HG02870 (cell line): ENCODE measurements around the gene SALL1.

Experiments
- ATAC-seq: cut with Tn5 transposase; IDR thresholded peaks from one replicate; pipeline ENCODE4 v1.9.1; 2021; ENCODE audit warnings: mild to moderate bottlenecking, moderate library complexity; ENCODE audit not compliant: unreplicated experiment

Gene SALL1

GRCh38 chr16:51157698-51158097 is 6.6 kb upstream of the SALL1 start:
- no peak for ATAC-seq

- no peak for ATAC-seq
These were observed 5.7 kb upstream of the SALL1 start for GRCh38 chr16:51156807-51157200.

DNA sequence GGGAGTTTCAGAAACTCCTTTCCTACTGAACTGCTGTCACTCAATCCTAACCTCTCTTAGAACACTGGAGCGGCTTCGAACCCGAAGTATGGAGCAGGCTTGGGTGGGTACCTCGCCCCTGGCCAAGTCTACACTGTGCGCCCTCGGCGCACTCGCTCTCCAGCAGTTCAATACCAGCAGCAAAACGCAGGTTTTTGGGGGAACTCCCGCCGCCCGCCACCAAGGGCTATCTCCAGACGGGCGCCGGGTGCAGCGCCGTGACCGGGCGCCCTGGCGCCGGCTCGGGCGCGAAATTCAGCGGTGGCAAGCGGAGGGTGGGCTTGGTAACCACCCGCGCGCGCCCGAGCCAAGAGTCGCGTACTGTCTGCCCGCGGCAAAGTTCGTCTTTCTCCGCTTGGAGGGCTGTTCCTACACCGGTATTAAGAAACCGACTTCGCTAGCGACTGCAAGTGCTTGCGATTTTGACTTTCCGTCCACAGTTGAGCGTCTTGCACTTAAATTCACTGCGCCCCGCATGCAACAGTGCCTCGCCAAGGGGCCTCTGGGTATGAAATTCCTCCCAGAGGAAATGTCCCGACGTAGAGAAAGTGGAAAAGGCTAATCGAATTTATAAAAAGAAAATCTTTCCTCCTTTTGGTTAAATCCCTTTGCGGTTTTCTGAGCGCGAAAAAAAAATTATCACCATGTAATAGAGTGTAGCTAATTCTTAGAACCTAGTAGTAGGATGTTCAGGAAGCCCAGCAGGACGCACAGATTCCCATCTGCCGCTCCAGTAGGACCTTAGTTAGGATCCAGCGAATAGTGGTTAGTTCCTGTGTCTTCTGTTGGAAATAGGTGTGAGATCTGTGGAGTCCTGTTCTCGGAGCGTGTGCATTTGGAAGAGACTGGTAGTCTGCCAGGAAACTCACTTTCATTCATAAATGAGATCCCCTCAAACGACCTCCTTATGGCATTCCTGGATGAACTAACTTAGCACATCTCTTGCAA is 5.0 kb upstream of the SALL1 start:
- ATAC-seq: no peak

DNA sequence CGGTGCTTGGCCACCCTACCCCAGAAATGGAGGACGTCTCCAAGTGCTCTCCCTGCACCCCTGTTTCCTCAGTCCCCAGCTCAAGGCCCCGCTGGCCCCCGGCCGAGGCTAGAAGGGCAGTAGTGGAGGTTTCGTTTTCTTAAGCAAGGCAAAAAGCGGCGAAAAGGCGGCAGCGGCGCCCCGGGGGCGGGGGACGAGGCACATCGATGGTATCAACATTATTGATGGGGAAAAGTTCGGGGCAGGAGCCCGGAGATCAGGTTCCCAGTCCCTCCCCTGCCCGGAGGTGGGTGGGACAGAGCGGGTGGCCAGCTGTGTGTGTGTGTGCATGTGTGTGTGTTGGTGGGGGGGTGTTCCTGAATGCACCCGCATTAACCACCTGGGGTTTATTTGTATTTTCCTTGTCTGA is 4.1 kb upstream of the SALL1 start:
- ATAC-seq: no peak

- no peak for ATAC-seq
These were observed 3.5 kb upstream of the SALL1 start for GRCh38 chr16:51154271-51155171.

- ATAC-seq: no peak
These were observed 2.5 kb upstream of the SALL1 start for GRCh38 chr16:51153577-51154031.

- no peak for ATAC-seq
These were observed 1.9 kb upstream of the SALL1 start for GRCh38 chr16:51152691-51153576.

GRCh38 chr16:51151961-51152663 is 1.0 kb upstream of the SALL1 start:
- ATAC-seq: no peak

GRCh38 chr16:51151435-51151960 is 428 bp upstream of the SALL1 start:
- ATAC-seq: no peak

- ATAC-seq: no peak
These were observed 744 bp downstream of the SALL1 start for GRCh38 chr16:51150165-51150887.

DNA sequence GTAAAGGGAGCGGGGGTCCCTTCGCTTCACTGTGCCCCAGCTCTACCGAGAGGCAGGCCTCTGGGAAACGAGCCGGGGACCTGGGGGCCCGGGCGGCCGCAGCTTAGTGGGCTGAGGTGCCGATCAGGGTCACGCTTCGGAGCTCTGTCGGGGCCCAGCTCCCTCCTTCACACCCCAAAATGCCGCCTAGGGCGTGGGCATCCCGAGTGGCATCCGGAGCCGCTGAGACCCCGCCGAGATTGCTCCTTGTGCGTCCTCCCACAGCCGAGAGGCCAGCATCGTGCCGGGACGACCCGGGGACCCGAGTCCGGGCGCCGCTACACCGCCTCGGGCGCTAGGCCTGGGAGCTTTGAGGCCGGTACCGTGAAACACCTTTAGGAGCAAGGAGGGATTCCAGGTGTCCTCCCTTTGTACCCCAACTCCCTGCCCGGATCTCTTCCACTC is 1.3 kb downstream of the SALL1 start:
- ATAC-seq: no peak

- no peak for ATAC-seq
These were observed 1.8 kb downstream of the SALL1 start for GRCh38 chr16:51149251-51149661.

GRCh38 chr16:51148678-51149228 is 2.3 kb downstream of the SALL1 start:
- ATAC-seq: no peak

- no peak for ATAC-seq
These were observed 3.0 kb downstream of the SALL1 start for GRCh38 chr16:51147776-51148677.

GRCh38 chr16:51146256-51146924 is 4.7 kb downstream of the SALL1 start:
- ATAC-seq: no peak

- ATAC-seq: no peak
These were observed 6.9 kb downstream of the SALL1 start for GRCh38 chr16:51144203-51144602.
